ENCODE data around the gene MTMR10.

The MTMR10 gene

DNA sequence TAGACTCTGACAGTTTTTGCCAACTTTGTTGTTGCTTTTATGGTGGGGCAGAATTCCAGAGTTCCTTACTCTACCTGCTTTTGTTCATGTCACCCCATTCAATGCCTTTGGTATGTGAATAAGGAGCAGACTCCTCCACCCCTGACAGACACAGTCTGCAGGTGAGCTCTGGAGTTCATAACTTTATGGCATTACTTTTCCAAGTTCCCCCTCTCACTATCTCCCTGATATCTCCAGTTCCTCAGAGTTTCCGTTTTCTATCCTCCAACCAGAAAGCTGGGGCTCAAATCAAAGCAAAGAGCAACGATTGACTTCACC, 23.1 kb upstream of the MTMR10 start:
- FAIRE-seq (peak; percentile 76), DNase-seq (ENCODE audit: insufficient read length, low spot score) (no peak)
- TF ChIP-seq PAX5 (IDR thresholded peaks at IDR 0.05; ENCODE audit: insufficient read depth, low read length, severe bottlenecking) (no peak), POU2F2 (IDR thresholded peaks at IDR 0.05; ENCODE audit: low read depth, low read length) (no peak), POLR2AphosphoS5 (IDR thresholded peaks at IDR 0.05; ENCODE audit: low read depth, low read length) (no peak), SPI1 (IDR thresholded peaks at IDR 0.05; ENCODE audit: low read depth, low read length) (no peak), POLR2A (IDR thresholded peaks at IDR 0.05; ENCODE audit: low read depth, low read length) (no peak), TAF1 (IDR thresholded peaks at IDR 0.05; ENCODE audit: low read depth, low read length) (no peak)

DNA sequence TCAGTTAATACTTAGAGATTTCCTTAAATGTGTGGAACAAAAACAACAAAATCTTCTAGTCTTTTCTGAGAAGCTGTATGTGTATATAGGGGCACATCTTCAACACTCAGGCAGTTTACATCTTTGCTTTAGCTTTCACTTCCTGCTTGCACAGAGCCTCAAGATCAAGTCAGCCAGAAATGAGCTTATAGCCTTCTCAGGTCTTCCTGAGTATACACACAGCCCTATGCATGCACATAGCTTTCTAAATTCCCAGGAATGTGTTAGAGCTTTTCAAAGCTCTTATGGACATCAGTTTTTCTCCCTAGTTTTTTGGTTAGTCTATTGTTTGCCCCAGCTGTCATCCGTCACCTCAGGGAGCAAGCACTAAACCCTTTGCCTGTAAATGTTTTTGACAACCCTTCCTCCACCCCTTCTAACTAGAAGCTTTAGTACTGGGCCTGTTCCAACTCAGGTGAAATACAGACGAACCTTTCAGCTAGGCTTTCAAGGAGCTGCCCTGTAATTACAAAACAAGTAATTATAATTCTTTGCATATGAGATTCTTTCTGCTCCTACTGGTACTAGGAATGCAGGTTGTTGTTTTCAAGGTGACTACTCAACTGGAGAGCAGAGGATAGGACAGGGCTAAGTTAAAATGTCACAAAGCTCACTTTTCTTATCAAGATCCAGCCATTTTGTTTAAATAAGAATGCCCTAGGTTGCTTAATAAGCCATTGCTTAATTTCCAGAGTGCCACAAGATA, 22.6 kb upstream of the MTMR10 start:
- DNase-seq (ENCODE audit: insufficient read length, low spot score) (no peak), FAIRE-seq (peak; percentile 90)
- peak; percentile 86 for TF ChIP-seq SPI1 (IDR thresholded peaks at IDR 0.05; ENCODE audit: low read depth, low read length)
- peak; percentile 26; the same call in 1 of the 2 replicates for TF ChIP-seq POLR2A (IDR thresholded peaks at IDR 0.05; ENCODE audit: low read depth, low read length)
- no peak for TF ChIP-seq PAX5 (IDR thresholded peaks at IDR 0.05; ENCODE audit: insufficient read depth, low read length, severe bottlenecking)

DNA sequence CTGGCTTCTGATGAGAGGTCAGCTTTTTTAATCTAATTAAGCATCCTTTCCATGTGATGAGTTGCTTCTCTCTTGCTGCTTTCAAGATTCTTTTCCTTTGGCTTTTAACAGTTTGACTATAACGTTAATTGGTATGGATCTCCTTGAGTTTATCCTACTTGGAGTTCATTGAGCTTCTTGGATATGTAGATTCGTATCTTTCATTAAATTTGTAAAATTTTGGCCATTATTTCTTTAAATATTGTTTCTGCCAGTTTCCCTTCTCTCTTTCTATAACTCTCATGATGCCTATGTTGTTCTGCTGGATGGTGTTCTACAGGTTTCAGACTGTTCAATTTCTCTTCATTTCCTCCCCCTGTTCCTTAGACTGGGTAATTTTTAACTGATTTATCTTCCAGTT, 21.0 kb upstream of the MTMR10 start:
- no peak for TF ChIP-seq POLR2AphosphoS5 (IDR thresholded peaks at IDR 0.05; ENCODE audit: low read depth, low read length)
- no peak for TF ChIP-seq PAX5 (IDR thresholded peaks at IDR 0.05; ENCODE audit: insufficient read depth, low read length, severe bottlenecking)
- no peak for TF ChIP-seq POU2F2 (IDR thresholded peaks at IDR 0.05; ENCODE audit: low read depth, low read length)
- no peak for TF ChIP-seq POLR2A (IDR thresholded peaks at IDR 0.05; ENCODE audit: low read depth, low read length)
- TF ChIP-seq SPI1 (IDR thresholded peaks at IDR 0.05; ENCODE audit: low read depth, low read length), result no peak
- TF ChIP-seq TAF1 (IDR thresholded peaks at IDR 0.05; ENCODE audit: low read depth, low read length), result no peak
- DNase-seq (ENCODE audit: insufficient read length, low spot score) (no peak), FAIRE-seq (no peak)

DNA sequence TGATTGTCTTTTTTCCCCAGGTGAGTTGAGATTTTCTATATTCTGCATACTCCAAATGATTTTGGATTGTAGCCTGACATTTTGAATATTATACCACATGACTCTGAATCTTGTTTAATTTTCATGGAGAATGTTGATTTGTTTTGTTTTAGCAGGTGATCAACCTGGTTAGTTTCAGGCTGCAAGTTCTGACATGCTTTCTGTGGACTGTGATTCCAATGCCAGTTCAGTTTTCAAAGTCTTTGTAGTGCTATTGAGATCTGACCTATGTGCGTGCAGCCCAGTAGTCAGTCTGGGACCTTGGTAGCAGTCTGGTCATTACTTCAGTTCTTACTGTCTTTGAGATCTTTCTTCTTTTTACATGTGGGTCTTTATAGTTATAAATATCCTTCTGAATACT, 18.6 kb upstream of the MTMR10 start:
- TF ChIP-seq SPI1 (IDR thresholded peaks at IDR 0.05; ENCODE audit: low read depth, low read length), result no peak
- no peak for TF ChIP-seq TAF1 (IDR thresholded peaks at IDR 0.05; ENCODE audit: low read depth, low read length)
- no peak for TF ChIP-seq POU2F2 (IDR thresholded peaks at IDR 0.05; ENCODE audit: low read depth, low read length)
- no peak for TF ChIP-seq POLR2A (IDR thresholded peaks at IDR 0.05; ENCODE audit: low read depth, low read length)
- no peak for TF ChIP-seq PAX5 (IDR thresholded peaks at IDR 0.05; ENCODE audit: insufficient read depth, low read length, severe bottlenecking)
- TF ChIP-seq POLR2AphosphoS5 (IDR thresholded peaks at IDR 0.05; ENCODE audit: low read depth, low read length), result no peak
- peak; percentile 52 for FAIRE-seq
- DNase-seq (ENCODE audit: insufficient read length, low spot score), result no peak

DNA sequence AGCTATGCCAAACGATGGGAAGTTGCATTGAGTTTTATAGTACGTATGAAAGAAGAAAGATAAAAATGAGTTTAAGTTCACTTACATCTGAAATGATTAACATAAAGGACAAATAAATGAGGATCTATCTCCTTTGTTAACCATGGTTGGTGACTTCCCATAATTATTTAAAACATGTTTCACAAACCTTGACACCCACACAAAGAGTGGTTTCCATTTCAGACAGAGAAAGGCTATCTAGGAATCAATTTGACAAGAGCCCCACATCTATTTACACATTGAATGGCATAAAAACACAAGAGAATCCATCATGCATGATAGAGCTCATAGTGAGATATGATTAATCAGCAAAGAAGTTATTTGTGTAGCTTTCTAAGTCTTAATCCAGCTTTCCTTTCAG, 14.2 kb upstream of the MTMR10 start:
- TF ChIP-seq PAX5 (IDR thresholded peaks at IDR 0.05; ENCODE audit: insufficient read depth, low read length, severe bottlenecking), result peak; percentile 91
- no peak for TF ChIP-seq SPI1 (IDR thresholded peaks at IDR 0.05; ENCODE audit: low read depth, low read length)
- TF ChIP-seq POLR2A (IDR thresholded peaks at IDR 0.05; ENCODE audit: low read depth, low read length), result no peak
- no peak for TF ChIP-seq POU2F2 (IDR thresholded peaks at IDR 0.05; ENCODE audit: low read depth, low read length)
- FAIRE-seq (peak; percentile 74), DNase-seq (ENCODE audit: insufficient read length, low spot score) (no peak)

- FAIRE-seq, result peak; percentile 97
- DNase-seq (ENCODE audit: insufficient read length, low spot score), result peak; percentile 23
- TF ChIP-seq POLR2AphosphoS5 (IDR thresholded peaks at IDR 0.05; ENCODE audit: low read depth, low read length) (no peak), POLR2A (IDR thresholded peaks at IDR 0.05; ENCODE audit: low read depth, low read length) (no peak), POU2F2 (IDR thresholded peaks at IDR 0.05; ENCODE audit: low read depth, low read length) (peak; percentile 78; the same call in 1 of the 2 replicates), SPI1 (IDR thresholded peaks at IDR 0.05; ENCODE audit: low read depth, low read length) (peak; percentile 58), TAF1 (IDR thresholded peaks at IDR 0.05; ENCODE audit: low read depth, low read length) (no peak), PAX5 (IDR thresholded peaks at IDR 0.05; ENCODE audit: insufficient read depth, low read length, severe bottlenecking) (peak; percentile 29)
Measured at GRCh38 chr15:31004220-31004733, 12.8 kb upstream of the MTMR10 start.

- TF ChIP-seq PAX5 (IDR thresholded peaks at IDR 0.05; ENCODE audit: insufficient read depth, low read length, severe bottlenecking) (no peak), POU2F2 (IDR thresholded peaks at IDR 0.05; ENCODE audit: low read depth, low read length) (no peak), SPI1 (IDR thresholded peaks at IDR 0.05; ENCODE audit: low read depth, low read length) (no peak), POLR2A (IDR thresholded peaks at IDR 0.05; ENCODE audit: low read depth, low read length) (no peak)
- no peak for FAIRE-seq
Measured at GRCh38 chr15:31001702-31002101, 10.3 kb upstream of the MTMR10 start.

DNA sequence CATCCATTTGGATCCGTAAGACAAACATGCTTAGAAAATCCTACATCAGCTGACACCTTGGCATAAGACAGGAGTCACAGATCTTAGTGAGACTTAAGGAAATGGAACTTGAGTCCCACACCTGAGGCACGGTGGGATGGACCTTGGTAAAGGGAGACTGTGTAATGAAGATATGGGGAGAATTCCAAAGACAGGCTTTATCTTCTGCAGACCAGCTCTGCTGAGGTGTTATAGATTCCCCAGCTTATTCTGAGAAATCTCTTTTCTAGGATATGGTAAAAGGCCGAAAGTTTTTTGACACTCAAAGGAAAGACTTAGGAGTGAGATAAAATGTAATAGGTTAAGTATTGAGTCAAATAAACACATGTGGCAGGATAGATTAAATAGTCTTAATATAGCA, 8.3 kb upstream of the MTMR10 start:
- DNase-seq (ENCODE audit: insufficient read length, low spot score) (no peak), FAIRE-seq (no peak)
- TF ChIP-seq SPI1 (IDR thresholded peaks at IDR 0.05; ENCODE audit: low read depth, low read length), result no peak
- no peak for TF ChIP-seq PAX5 (IDR thresholded peaks at IDR 0.05; ENCODE audit: insufficient read depth, low read length, severe bottlenecking)
- TF ChIP-seq POU2F2 (IDR thresholded peaks at IDR 0.05; ENCODE audit: low read depth, low read length), result no peak
- TF ChIP-seq POLR2A (IDR thresholded peaks at IDR 0.05; ENCODE audit: low read depth, low read length), result no peak
- TF ChIP-seq POLR2AphosphoS5 (IDR thresholded peaks at IDR 0.05; ENCODE audit: low read depth, low read length), result no peak
- TF ChIP-seq TAF1 (IDR thresholded peaks at IDR 0.05; ENCODE audit: low read depth, low read length), result no peak

More at GRCh38 chr15:31001702-31002101, 10.3 kb upstream of the MTMR10 start:
- no peak for DNase-seq (ENCODE audit: insufficient read length, low spot score)

- FAIRE-seq (no peak), DNase-seq (ENCODE audit: insufficient read length, low spot score) (no peak)
- no peak for TF ChIP-seq POU2F2 (IDR thresholded peaks at IDR 0.05; ENCODE audit: low read depth, low read length)
- TF ChIP-seq SPI1 (IDR thresholded peaks at IDR 0.05; ENCODE audit: low read depth, low read length), result no peak
- no peak for TF ChIP-seq POLR2AphosphoS5 (IDR thresholded peaks at IDR 0.05; ENCODE audit: low read depth, low read length)
- TF ChIP-seq PAX5 (IDR thresholded peaks at IDR 0.05; ENCODE audit: insufficient read depth, low read length, severe bottlenecking), result no peak
Measured at GRCh38 chr15:30997270-30997669, 5.8 kb upstream of the MTMR10 start.

Data from GM12891 (cell line).